Mucosa of rectum (tissue), 2 donors: ENCODE measurements around the gene SPC25.

Experiments used
- H3K27ac ChIP-seq, 2 donors: one replicate each; pipeline ENCODE4 v1.7.0; 2013; ENCODE audit warnings: inconsistent platforms in 2 of 2, low read depth in 2 of 2, low read length in 2 of 2
- H3K27me3 ChIP-seq, 2 donors: one replicate each; pipeline ENCODE4 v1.7.0; 2013; ENCODE audit warnings: low read length in 2 of 2; ENCODE audit not compliant: control insufficient read depth in 2 of 2, insufficient read depth in 2 of 2
- H3K36me3 ChIP-seq, 2 donors: one replicate each; pipeline ENCODE4 v1.7.0; 2013; ENCODE audit warnings: low read length in 2 of 2; ENCODE audit not compliant: control insufficient read depth in 2 of 2, insufficient read depth in 2 of 2
- H3K4me1 ChIP-seq, 2 donors: one replicate each; pipeline ENCODE4 v1.7.0; 2013; ENCODE audit warnings: low read length in 2 of 2, mild to moderate bottlenecking in 1 of 2; ENCODE audit not compliant: control insufficient read depth in 2 of 2, insufficient read depth in 2 of 2
- H3K4me3 ChIP-seq, 2 donors: one replicate each; pipeline ENCODE4 v1.7.0; 2013; ENCODE audit warnings: low read length in 2 of 2
- H3K9ac ChIP-seq, 2 donors: one replicate each; pipeline ENCODE4 v1.7.0; 2013; ENCODE audit warnings: low read length in 2 of 2, low read depth in 1 of 2, mild to moderate bottlenecking in 1 of 2
- H3K9me3 ChIP-seq, 2 donors: one replicate each; pipeline ENCODE4 v1.7.0; 2013; ENCODE audit warnings: low read length in 2 of 2; ENCODE audit not compliant: control insufficient read depth in 2 of 2
- donor health status: healthy.
- donor health status: Normal muscosa, but diverticular disease.

Gene SPC25

DNA sequence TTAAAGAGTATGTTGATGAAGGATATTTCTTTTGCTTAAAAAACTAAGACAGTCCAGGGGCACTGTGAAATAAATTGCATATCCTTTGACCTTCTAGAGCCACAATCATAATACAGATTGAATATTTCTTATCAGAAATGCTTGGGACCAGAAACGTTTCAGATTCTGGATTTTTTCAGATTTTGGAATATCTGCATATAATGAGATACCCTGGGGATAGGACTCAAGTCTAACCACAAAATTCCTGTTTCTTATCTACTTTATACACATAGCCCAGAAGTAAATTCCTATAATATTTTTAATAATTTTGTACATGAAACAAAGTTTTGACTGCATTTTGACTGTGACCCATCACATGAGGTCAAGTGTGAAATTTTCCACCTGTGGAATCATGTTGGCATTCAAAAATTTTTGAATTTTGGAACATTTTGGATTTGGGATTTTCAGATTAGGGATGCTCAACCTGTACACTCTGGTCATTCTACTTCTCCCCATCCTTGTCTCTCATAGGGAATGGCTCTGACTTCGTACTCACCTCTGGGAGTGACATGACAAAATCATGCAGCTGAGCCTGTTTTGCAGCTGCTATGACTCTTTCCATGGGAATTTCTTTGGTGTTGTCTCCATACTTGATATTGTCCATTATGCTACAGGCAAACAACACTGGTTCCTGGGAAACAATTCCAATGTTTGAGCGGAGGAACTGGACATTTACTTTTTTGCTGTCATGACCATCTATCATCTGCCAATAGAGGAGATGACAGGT is 36.6 kb upstream of the SPC25 start:
- Histone ChIP-seq H3K36me3 (no peaks in the 10 kb centered on the region), H3K4me1 (peaks cover 0 to 6% of the 10 kb centered on the region in 2 donors), H3K27me3 (no peaks in the 10 kb centered on the region), H3K9ac (no peak overlapping the region), H3K27ac (no peak overlapping the region), H3K9me3 (no peaks in the 10 kb centered on the region), H3K4me3 (no peak overlapping the region)

GRCh38 chr2:168920504-168921157 is 30.4 kb upstream of the SPC25 start:
- no peaks in the 10 kb centered on the region for H3K36me3 ChIP-seq
- H3K27me3 ChIP-seq, result no peaks in the 10 kb centered on the region
- H3K4me3 ChIP-seq, result no peak overlapping the region
- H3K4me1 ChIP-seq, result no peaks in the 10 kb centered on the region
- no peak overlapping the region for H3K27ac ChIP-seq
- H3K9ac ChIP-seq, result no peak overlapping the region
- H3K9me3 ChIP-seq, result no peaks in the 10 kb centered on the region

- no peak overlapping the region for H3K27ac ChIP-seq
- H3K4me3 ChIP-seq, result no peak overlapping the region
- no peaks in the 10 kb centered on the region for H3K4me1 ChIP-seq
- H3K27me3 ChIP-seq, result peaks cover 3 to 9% of the 10 kb centered on the region in 2 donors
- no peaks in the 10 kb centered on the region for H3K9me3 ChIP-seq
- H3K9ac ChIP-seq, result no peak overlapping the region
- H3K36me3 ChIP-seq, result no peaks in the 10 kb centered on the region
Observed at GRCh38 chr2:168916331-168916675, 26.1 kb upstream of the SPC25 start.

GRCh38 chr2:168915441-168916330 is 25.5 kb upstream of the SPC25 start:
- H3K4me1 ChIP-seq, result no peaks in the 10 kb centered on the region
- H3K4me3 ChIP-seq, result no peak overlapping the region
- H3K27me3 ChIP-seq, result peaks cover 3 to 9% of the 10 kb centered on the region in 2 donors
- H3K27ac ChIP-seq, result no peak overlapping the region
- no peaks in the 10 kb centered on the region for H3K9me3 ChIP-seq
- no peaks in the 10 kb centered on the region for H3K36me3 ChIP-seq
- H3K9ac ChIP-seq, result no peak overlapping the region

GRCh38 chr2:168913495-168913894 is 23.3 kb upstream of the SPC25 start:
- Histone ChIP-seq H3K4me3 (no peak overlapping the region), H3K27ac (no peak overlapping the region), H3K9ac (no peak overlapping the region), H3K27me3 (peaks cover 3 to 9% of the 10 kb centered on the region in 2 donors), H3K36me3 (no peaks in the 10 kb centered on the region), H3K9me3 (no peaks in the 10 kb centered on the region), H3K4me1 (no peaks in the 10 kb centered on the region)

GRCh38 chr2:168912901-168913369 is 22.7 kb upstream of the SPC25 start:
- H3K9ac ChIP-seq, result no peak overlapping the region
- H3K4me1 ChIP-seq, result no peaks in the 10 kb centered on the region
- no peaks in the 10 kb centered on the region for H3K9me3 ChIP-seq
- peak overlapping the region; percentile 26 to 37 for H3K4me3 ChIP-seq
- peaks cover 3 to 9% of the 10 kb centered on the region in 2 donors for H3K27me3 ChIP-seq
- no peaks in the 10 kb centered on the region for H3K36me3 ChIP-seq
- H3K27ac ChIP-seq, result no peak overlapping the region

- no peak overlapping the region for H3K4me3 ChIP-seq
Observed at GRCh38 chr2:168912466-168912865, 22.2 kb upstream of the SPC25 start.

GRCh38 chr2:168910330-168910729 is 20.1 kb upstream of the SPC25 start:
- H3K27ac ChIP-seq, result no peak overlapping the region
- no peak overlapping the region for H3K4me3 ChIP-seq
- no peaks in the 10 kb centered on the region for H3K36me3 ChIP-seq
- H3K4me1 ChIP-seq, result no peaks in the 10 kb centered on the region
- H3K9ac ChIP-seq, result no peak overlapping the region
- no peaks in the 10 kb centered on the region for H3K9me3 ChIP-seq
- H3K27me3 ChIP-seq, result peaks cover 3 to 9% of the 10 kb centered on the region in 2 donors

More at GRCh38 chr2:168912466-168912865, 22.2 kb upstream of the SPC25 start:
- H3K4me1 ChIP-seq, result no peaks in the 10 kb centered on the region
- no peak overlapping the region for H3K9ac ChIP-seq
- no peak overlapping the region for H3K27ac ChIP-seq
- H3K36me3 ChIP-seq, result no peaks in the 10 kb centered on the region
- peaks cover 3 to 9% of the 10 kb centered on the region in 2 donors for H3K27me3 ChIP-seq
- no peaks in the 10 kb centered on the region for H3K9me3 ChIP-seq

DNA sequence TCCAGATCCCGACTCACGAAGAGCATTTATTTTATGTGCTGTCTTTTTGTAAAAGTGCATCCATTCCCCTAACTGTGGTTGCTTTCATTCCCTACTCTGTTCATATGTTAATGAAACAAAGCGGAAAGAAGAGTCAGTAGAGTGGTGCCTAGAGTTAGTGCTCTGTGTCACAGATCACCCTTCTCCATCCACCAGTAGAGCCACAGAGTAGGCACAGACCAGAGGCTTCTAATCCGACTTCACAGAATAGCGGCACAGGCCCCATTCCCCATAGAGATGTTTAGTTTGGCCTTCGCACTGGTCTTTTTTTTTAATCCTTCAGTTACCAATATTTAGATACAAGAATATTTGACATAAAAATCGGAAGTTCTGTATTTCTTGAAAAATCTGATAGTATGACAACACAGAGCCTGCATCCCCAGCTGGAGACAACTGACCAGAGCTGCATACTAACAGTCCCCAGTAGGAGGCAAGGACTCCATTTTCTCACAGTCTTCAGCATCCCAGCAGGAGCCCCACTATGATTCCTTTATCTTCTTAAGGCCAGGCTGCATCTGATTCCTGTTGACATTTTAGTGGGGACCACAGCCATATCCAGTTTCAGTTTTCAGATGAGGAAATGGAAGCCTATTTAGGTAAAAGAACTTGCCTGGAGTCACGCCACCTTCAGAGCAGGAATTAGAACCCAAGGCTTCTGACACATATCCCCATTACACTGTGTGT is 17.9 kb upstream of the SPC25 start:
- Histone ChIP-seq H3K4me3 (no peak overlapping the region), H3K9ac (no peak overlapping the region), H3K9me3 (no peaks in the 10 kb centered on the region), H3K4me1 (no peaks in the 10 kb centered on the region), H3K27ac (no peak overlapping the region), H3K36me3 (no peaks in the 10 kb centered on the region), H3K27me3 (peaks cover 3 to 5% of the 10 kb centered on the region in 2 donors)
